ENCODE results near the gene PCNX3. TPM values are rescaled to one million over a fixed set of nuclear protein-coding genes. Genes with fewer than 3 reads are reported as not detected.

The PCNX3 gene
- total RNA-seq, 1 donor from 2014 or later, result 45.6 TPM

GRCh38 chr11:65640483-65641296, 25.1 kb downstream of the PCNX3 start:
- peaks cover 30% of the 10 kb centered on the region for H3K4me1 ChIP-seq (ENCODE audit: insufficient read depth, low read length)
- no peak for FAIRE-seq

GRCh38 chr11:65641297-65642013, 25.9 kb downstream of the PCNX3 start:
- Mint-ChIP-seq H3K4me1 (ENCODE audit: low read depth, unreplicated experiment) (peaks cover 20% of the 10 kb centered on the region), H3K9me3 (ENCODE audit: unreplicated experiment) (peaks cover 3% of the 10 kb centered on the region), H3K4me3 (ENCODE audit: unreplicated experiment) (no peak overlapping the region), H3K27ac (ENCODE audit: unreplicated experiment) (no peak overlapping the region), H3K36me3 (ENCODE audit: low read depth, unreplicated experiment) (peaks cover 12% of the 10 kb centered on the region), H3K27me3 (ENCODE audit: low read depth, unreplicated experiment) (no peaks in the 10 kb centered on the region)
- H3K79me2 ChIP-seq (ENCODE audit: insufficient read depth, low read length), result peaks cover 21% of the 10 kb centered on the region
- no peak overlapping the region for H3K4me3 ChIP-seq (ENCODE audit: insufficient read depth, low read depth, low read length)
- H3K27me3 ChIP-seq (ENCODE audit: insufficient read depth, low read length), result no peaks in the 10 kb centered on the region
- H3K27ac ChIP-seq (ENCODE audit: low read depth, low read length), result no peak overlapping the region
- FAIRE-seq (no peak), DNase-seq (ENCODE audit: low read depth) (no peak)
- peak overlapping the region; percentile 64 for H3K4me2 ChIP-seq (ENCODE audit: low read length)
- no peak overlapping the region for H3K9ac ChIP-seq (ENCODE audit: low read length)
- TF ChIP-seq EZH2 (IDR thresholded peaks at IDR 0.05; ENCODE audit: insufficient read depth, low read length), result no peak
- no peak for TF ChIP-seq CTCF (IDR thresholded peaks at IDR 0.05; ENCODE audit: insufficient read depth, low read depth, low read length)
- peaks cover 5% of the 10 kb centered on the region for H3K36me3 ChIP-seq (ENCODE audit: insufficient read depth, low read length)
- H4K20me1 ChIP-seq (ENCODE audit: insufficient read depth, low read length), result peaks cover 29% of the 10 kb centered on the region
- H2AFZ ChIP-seq (ENCODE audit: low read depth, low read length), result no peak overlapping the region
- H3K9me3 ChIP-seq (ENCODE audit: insufficient read depth, low read depth, low read length), result no peaks in the 10 kb centered on the region
- H3K4me1 ChIP-seq (ENCODE audit: insufficient read depth, low read length), result peaks cover 30% of the 10 kb centered on the region

More at GRCh38 chr11:65640483-65641296, 25.1 kb downstream of the PCNX3 start:
- no peak for TF ChIP-seq CTCF (IDR thresholded peaks at IDR 0.05; ENCODE audit: insufficient read depth, low read depth, low read length)
- TF ChIP-seq EZH2 (IDR thresholded peaks at IDR 0.05; ENCODE audit: insufficient read depth, low read length), result no peak
- no peak overlapping the region for H3K27ac ChIP-seq (ENCODE audit: low read depth, low read length)
- H3K4me3 ChIP-seq (ENCODE audit: insufficient read depth, low read depth, low read length), result no peak overlapping the region
- H3K4me2 ChIP-seq (ENCODE audit: low read length), result no peak overlapping the region
- H3K36me3 ChIP-seq (ENCODE audit: insufficient read depth, low read length), result peaks cover 9% of the 10 kb centered on the region
- H3K27me3 Mint-ChIP-seq (ENCODE audit: low read depth, unreplicated experiment), result no peaks in the 10 kb centered on the region
- no peak overlapping the region for H3K27ac Mint-ChIP-seq (ENCODE audit: unreplicated experiment)
- peaks cover 12% of the 10 kb centered on the region for H3K36me3 Mint-ChIP-seq (ENCODE audit: low read depth, unreplicated experiment)
- peaks cover 21% of the 10 kb centered on the region for H3K79me2 ChIP-seq (ENCODE audit: insufficient read depth, low read length)
- no peaks in the 10 kb centered on the region for H3K27me3 ChIP-seq (ENCODE audit: insufficient read depth, low read length)
- no peak overlapping the region for H3K4me3 Mint-ChIP-seq (ENCODE audit: unreplicated experiment)
- H4K20me1 ChIP-seq (ENCODE audit: insufficient read depth, low read length), result peaks cover 30% of the 10 kb centered on the region
- no peak overlapping the region for H3K9ac ChIP-seq (ENCODE audit: low read length)
- no peak for DNase-seq (ENCODE audit: low read depth)
- peaks cover 19% of the 10 kb centered on the region for H3K4me1 Mint-ChIP-seq (ENCODE audit: low read depth, unreplicated experiment)
- peaks cover 3% of the 10 kb centered on the region for H3K9me3 Mint-ChIP-seq (ENCODE audit: unreplicated experiment)
- H2AFZ ChIP-seq (ENCODE audit: low read depth, low read length), result no peak overlapping the region
- H3K9me3 ChIP-seq (ENCODE audit: insufficient read depth, low read depth, low read length), result no peaks in the 10 kb centered on the region
